OCI-LY7 (cell line): ENCODE measurements around the gene SCN1B. TPM values are rescaled to one million over a fixed set of nuclear protein-coding genes. Genes with fewer than 3 reads are reported as not detected.

ENCODE experiments used
- BruUV-seq: library from RNA; stranded (reverse); fragments of 400-500 nt; replicated peaks from 2 replicates; lab custom pipeline; 2021; lab: Mats Ljungman, UMichigan
- CTCF ChIA-PET: fragments of 300-600 bp; sonication (Branson Sonifier 250); formaldehyde crosslinking; loops from one replicate; lab custom pipeline; 2022; ENCODE audit warnings: antibody characterized with exemption; ENCODE audit not compliant: unreplicated experiment; lab: Charles Lee
- POLR2A ChIA-PET: fragments of 300-600 bp; sonication (Branson Sonifier 250); formaldehyde crosslinking; loops from one replicate; lab custom pipeline; 2022; ENCODE audit warnings: antibody characterized with exemption; lab: Charles Lee
- DNase-seq: peaks from one replicate; pipeline ENCODE4 v3.0.0-alpha.2; 2015; ENCODE audit warnings: low spot score
- H2AFZ ChIP-seq: fragments of 200-600 bp; sonication (generic), shearing (Covaris generic); 2 replicates; pipeline ENCODE4 v1.6.1; 2014; ENCODE audit warnings: mild to moderate bottlenecking, antibody characterized with exemption, low read length, moderate library complexity
- H3K27ac ChIP-seq: fragments of 200-600 bp; sonication (generic); 2 replicates; pipeline ENCODE4 v1.5.1; 2014; ENCODE audit warnings: mixed run types, low read depth, mild to moderate bottlenecking, moderate library complexity, low read length, inconsistent platforms; ENCODE audit not compliant: poor library complexity, severe bottlenecking
- H3K36me3 ChIP-seq: fragments of 200-600 bp; sonication (generic); 2 replicates; pipeline ENCODE4 v1.6.1; 2014; ENCODE audit warnings: mild to moderate bottlenecking, antibody characterized with exemption, low read length, moderate library complexity, mixed read lengths; ENCODE audit not compliant: insufficient read depth
- H3K4me1 ChIP-seq: fragments of 200-600 bp; sonication (generic); 2 replicates; pipeline ENCODE4 v1.5.1; 2014; ENCODE audit warnings: mild to moderate bottlenecking, low read length; ENCODE audit not compliant: insufficient read depth, poor library complexity, severe bottlenecking
- H3K4me2 ChIP-seq: fragments of 200-600 bp; sonication (generic); 2 replicates; pipeline ENCODE4 v1.6.1; 2014; ENCODE audit warnings: mild to moderate bottlenecking, low read length
- H3K4me3 ChIP-seq: fragments of 200-600 bp; sonication (generic); 2 replicates; pipeline ENCODE4 v1.5.1; 2014; ENCODE audit warnings: mild to moderate bottlenecking, low read depth, low read length; ENCODE audit not compliant: poor library complexity, severe bottlenecking
- H3K79me2 ChIP-seq: fragments of 200-600 bp; sonication (generic); 2 replicates; pipeline ENCODE4 v1.6.1; 2016; ENCODE audit warnings: low read depth, mild to moderate bottlenecking, low read length, moderate library complexity, mixed read lengths; ENCODE audit not compliant: insufficient read depth
- H3K9me2 ChIP-seq: fragments of 200-600 bp; sonication (generic); 2 replicates; pipeline ENCODE4 v1.6.1; 2016; ENCODE audit warnings: mild to moderate bottlenecking, low read length, mixed read lengths; ENCODE audit not compliant: insufficient read depth
- H3K9me3 ChIP-seq: fragments of 200-600 bp; sonication (generic); 2 replicates; pipeline ENCODE4 v1.6.1; 2014; ENCODE audit warnings: mild to moderate bottlenecking, mixed run types, low read length, mixed read lengths
- H4K20me1 ChIP-seq: fragments of 200-600 bp; sonication (generic); 2 replicates; pipeline ENCODE4 v1.6.1; 2014; ENCODE audit warnings: mild to moderate bottlenecking, antibody characterized with exemption, low read length, moderate library complexity, mixed read lengths; ENCODE audit not compliant: insufficient read depth
- EZH2phosphoT487 ChIP-seq: fragments of 200-600 bp; sonication (generic); IDR thresholded peaks from 2 replicates; pipeline ENCODE4 v1.6.1; 2018; ENCODE audit warnings: low read depth, borderline replicate concordance, mild to moderate bottlenecking, mixed run types, antibody characterized with exemption, low read length, moderate library complexity, mixed read lengths
- intact Hi-C: fragments of 100-400 bp; cut with micrococcal nuclease; formaldehyde crosslinking; loops from one replicate; pipeline ENCODE4 v1.10.0; 2022; ENCODE audit not compliant: unreplicated experiment
- total RNA-seq, 2 experiments: library from RNA; depleted of rRNA in 1 of 2; stranded (reverse); fragments of >200 nt in 1 of 2; shearing (Covaris generic) in 1 of 2; gene quantifications; 2 replicates each; pipeline ENCODE4 v1.2.3, GENCODE V29; 2014 to 2022
- TF ChIP-seq, protein P1 (sequence below): fragments of 200-600 bp; sonication (generic); conservative IDR thresholded peaks from 2 replicates; pipeline ENCODE4 v1.5.1; 2014; ENCODE audit warnings: mild to moderate bottlenecking, antibody characterized with exemption, low read length, moderate library complexity, mixed read lengths

SCN1B gene
- total RNA-seq, 2 experiments from 2014 or later, result 0.41 to 3.1 TPM

DNA sequence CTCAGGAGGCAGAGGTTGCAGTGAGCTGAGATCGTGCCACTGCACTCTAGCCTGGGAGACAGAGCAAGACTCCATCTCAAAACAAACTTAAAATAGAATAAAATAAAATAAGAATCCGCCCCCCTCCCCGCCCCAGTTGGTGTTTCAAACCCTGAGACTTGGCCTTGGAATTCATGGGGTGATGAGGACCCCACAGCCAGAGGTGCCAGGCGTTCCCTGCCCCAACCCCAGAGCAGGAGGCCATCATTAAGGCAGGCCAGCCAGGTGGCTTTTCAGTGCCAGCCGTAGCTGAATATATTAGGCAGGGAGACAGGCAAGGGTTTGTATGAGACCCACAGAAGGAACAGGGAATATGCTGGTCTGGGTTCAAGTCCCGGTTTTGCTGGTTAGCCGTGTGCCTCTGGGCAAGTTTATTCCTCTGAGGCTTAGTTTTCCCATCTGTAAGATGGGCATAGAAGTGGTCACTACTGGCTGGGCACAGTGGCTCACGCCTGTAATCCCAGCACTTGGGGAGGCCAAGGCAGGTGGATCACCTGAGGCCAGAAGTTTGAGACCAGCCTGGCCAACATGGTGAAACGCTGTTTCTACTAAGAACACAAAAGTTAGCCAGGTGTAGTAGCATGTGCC, 23.5 kb downstream of the SCN1B start:
- Histone ChIP-seq H2AFZ (no peak overlapping the region), H3K4me2 (no peak overlapping the region), H3K9me3 (no peaks in the 10 kb centered on the region), H3K27ac (no peak overlapping the region), H3K36me3 (no peaks in the 10 kb centered on the region), H3K4me3 (no peak overlapping the region), H3K79me2 (no peaks in the 10 kb centered on the region), H3K9me2 (no peaks in the 10 kb centered on the region), H3K4me1 (peaks cover 14% of the 10 kb centered on the region), H4K20me1 (no peaks in the 10 kb centered on the region)
- ChIA-PET POLR2A (no interaction called here), CTCF (no interaction called here)
- DNase-seq, result no peak
- intact Hi-C loops, result no loop called here
- TF ChIP-seq, protein P1, sequence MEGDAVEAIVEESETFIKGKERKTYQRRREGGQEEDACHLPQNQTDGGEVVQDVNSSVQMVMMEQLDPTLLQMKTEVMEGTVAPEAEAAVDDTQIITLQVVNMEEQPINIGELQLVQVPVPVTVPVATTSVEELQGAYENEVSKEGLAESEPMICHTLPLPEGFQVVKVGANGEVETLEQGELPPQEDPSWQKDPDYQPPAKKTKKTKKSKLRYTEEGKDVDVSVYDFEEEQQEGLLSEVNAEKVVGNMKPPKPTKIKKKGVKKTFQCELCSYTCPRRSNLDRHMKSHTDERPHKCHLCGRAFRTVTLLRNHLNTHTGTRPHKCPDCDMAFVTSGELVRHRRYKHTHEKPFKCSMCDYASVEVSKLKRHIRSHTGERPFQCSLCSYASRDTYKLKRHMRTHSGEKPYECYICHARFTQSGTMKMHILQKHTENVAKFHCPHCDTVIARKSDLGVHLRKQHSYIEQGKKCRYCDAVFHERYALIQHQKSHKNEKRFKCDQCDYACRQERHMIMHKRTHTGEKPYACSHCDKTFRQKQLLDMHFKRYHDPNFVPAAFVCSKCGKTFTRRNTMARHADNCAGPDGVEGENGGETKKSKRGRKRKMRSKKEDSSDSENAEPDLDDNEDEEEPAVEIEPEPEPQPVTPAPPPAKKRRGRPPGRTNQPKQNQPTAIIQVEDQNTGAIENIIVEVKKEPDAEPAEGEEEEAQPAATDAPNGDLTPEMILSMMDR, result no peak
- no peak for TF ChIP-seq EZH2phosphoT487
- BruUV-seq, result no TSS peak

DNA sequence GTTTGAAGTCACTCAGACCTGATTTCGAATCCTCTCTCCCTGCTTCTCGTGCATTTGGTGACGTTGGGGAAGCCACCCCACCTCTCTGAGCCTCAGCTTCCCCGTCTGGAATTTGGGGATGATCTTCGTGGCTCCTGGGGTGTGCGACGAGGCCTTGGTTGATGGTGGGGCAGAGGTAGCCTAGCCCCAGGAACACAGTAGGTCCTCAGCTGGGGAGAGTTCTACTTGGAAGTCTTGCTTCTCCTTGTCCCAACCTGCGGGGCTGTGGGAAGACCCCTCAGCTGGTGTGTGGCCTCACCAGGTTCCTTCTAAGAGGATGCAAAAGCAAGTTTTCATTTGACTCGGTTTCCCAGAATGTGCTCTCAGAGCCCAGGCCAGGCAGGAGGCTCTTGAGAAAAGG, 24.4 kb downstream of the SCN1B start:
- Histone ChIP-seq H3K4me3 (no peak overlapping the region), H3K27ac (no peak overlapping the region), H3K9me2 (no peaks in the 10 kb centered on the region), H3K36me3 (no peaks in the 10 kb centered on the region), H3K4me1 (peaks cover 14% of the 10 kb centered on the region), H3K4me2 (no peak overlapping the region), H3K79me2 (no peaks in the 10 kb centered on the region), H4K20me1 (no peaks in the 10 kb centered on the region), H3K9me3 (no peaks in the 10 kb centered on the region), H2AFZ (no peak overlapping the region)
- no peak for TF ChIP-seq EZH2phosphoT487
- TF ChIP-seq, protein P1, result no peak
- intact Hi-C loops, result loop anchor here (1.0 kb wide), 1 partner anchor 36 kb away; no protein-coding TSS in a partner anchor
- BruUV-seq, result no TSS peak
- ChIA-PET CTCF (no interaction called here), POLR2A (interaction anchor here (1.1 kb wide), 1 partner anchor 10 kb away, joined by 3 read pairs; no protein-coding TSS in a partner anchor)
- no peak for DNase-seq

DNA sequence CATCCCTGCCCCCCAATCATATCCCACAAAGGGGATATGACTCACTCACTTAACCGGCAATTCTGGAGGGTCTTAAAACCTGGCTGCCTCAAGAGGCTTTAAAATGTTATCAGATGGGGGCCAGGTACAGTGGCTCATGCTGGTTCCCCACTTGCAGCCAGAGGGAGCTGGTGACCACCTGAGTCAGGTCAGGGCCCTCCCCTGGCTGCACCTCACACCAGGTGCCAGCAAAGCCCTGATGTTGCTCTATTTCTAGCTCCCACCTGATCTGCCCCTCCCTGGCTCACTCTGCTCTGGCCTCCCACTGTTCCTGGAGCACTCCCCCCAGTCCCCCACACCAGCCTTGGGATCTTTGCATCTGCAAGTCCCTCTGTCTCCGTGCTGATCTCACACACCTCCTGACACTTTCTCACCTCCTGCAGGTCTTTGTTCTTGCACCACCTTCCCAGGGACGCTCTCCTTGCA, 25.5 kb downstream of the SCN1B start:
- intact Hi-C loops, result loop anchor here (1.0 kb wide), 2 partner anchors 35 to 86 kb away; no protein-coding TSS in a partner anchor
- peak; percentile 76 for DNase-seq
- no peak overlapping the region for H3K4me3 ChIP-seq
- no peaks in the 10 kb centered on the region for H3K9me3 ChIP-seq
- no peaks in the 10 kb centered on the region for H3K36me3 ChIP-seq
- H3K4me1 ChIP-seq, result peaks cover 14% of the 10 kb centered on the region
- no peak overlapping the region for H3K27ac ChIP-seq
- no peak for TF ChIP-seq EZH2phosphoT487
- TF ChIP-seq, protein P1, result peak; percentile 81
- H3K79me2 ChIP-seq, result no peaks in the 10 kb centered on the region
- BruUV-seq, result no TSS peak
- ChIA-PET CTCF (interaction anchor here (1.0 to 1.1 kb wide), 4 partner anchors 11 to 86 kb away, joined by 3 to 12 read pairs (median 7); no protein-coding TSS in a partner anchor), POLR2A (interaction anchor here (0.6 to 1.2 kb wide), 6 partner anchors 9 to 81 kb away, joined by 3 read pairs; no protein-coding TSS in a partner anchor)
- peak overlapping the region; percentile 14 for H3K4me2 ChIP-seq
- H4K20me1 ChIP-seq, result no peaks in the 10 kb centered on the region
- peak overlapping the region; percentile 11; the same call in 1 of the 2 replicates for H2AFZ ChIP-seq
- H3K9me2 ChIP-seq, result no peaks in the 10 kb centered on the region
